ENCODE measurements around the gene KCTD17. TPM values are rescaled to one million over a fixed set of nuclear protein-coding genes. Genes with fewer than 3 reads are reported as not detected.
"Not testable (repeated sequence)": the region's sequence is repeated elsewhere in the genome, so short reads cannot be mapped to it uniquely, and the experiment has no call there.

The KCTD17 gene
- total RNA-seq, 1 donor from 2014 or later: 19.2 TPM

DNA sequence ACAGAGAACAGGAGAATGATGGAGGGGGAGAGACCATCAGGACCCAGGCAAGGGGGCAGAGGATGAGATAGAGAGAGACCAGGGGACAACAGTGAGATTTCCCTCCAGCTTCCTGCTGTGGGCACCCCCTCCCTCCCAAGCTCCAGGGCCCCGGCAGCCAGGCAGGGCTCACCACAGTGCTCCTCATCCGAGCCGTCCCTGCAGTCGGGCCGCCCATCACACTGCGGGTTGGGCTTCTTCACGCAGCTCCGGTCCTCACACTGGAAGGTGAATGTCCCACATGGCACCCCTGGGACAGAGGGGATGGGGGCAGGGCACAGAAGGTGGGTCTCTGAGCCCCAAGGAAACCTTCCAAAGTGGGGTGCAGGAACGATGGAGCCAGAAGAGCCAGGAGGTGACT is 19.2 kb downstream of the KCTD17 start:
- Histone ChIP-seq H3K4me1 (no peaks in the 10 kb centered on the region), H3K27ac (no peak overlapping the region), H3K9me3 (no peaks in the 10 kb centered on the region), H3K27me3 (peaks cover 38% of the 10 kb centered on the region), H3K4me3 (no peak overlapping the region), H3K36me3 (no peaks in the 10 kb centered on the region)
- TF ChIP-seq, protein P1, sequence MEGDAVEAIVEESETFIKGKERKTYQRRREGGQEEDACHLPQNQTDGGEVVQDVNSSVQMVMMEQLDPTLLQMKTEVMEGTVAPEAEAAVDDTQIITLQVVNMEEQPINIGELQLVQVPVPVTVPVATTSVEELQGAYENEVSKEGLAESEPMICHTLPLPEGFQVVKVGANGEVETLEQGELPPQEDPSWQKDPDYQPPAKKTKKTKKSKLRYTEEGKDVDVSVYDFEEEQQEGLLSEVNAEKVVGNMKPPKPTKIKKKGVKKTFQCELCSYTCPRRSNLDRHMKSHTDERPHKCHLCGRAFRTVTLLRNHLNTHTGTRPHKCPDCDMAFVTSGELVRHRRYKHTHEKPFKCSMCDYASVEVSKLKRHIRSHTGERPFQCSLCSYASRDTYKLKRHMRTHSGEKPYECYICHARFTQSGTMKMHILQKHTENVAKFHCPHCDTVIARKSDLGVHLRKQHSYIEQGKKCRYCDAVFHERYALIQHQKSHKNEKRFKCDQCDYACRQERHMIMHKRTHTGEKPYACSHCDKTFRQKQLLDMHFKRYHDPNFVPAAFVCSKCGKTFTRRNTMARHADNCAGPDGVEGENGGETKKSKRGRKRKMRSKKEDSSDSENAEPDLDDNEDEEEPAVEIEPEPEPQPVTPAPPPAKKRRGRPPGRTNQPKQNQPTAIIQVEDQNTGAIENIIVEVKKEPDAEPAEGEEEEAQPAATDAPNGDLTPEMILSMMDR (IDR thresholded peaks at IDR 0.05): no peak
- ATAC-seq: no peak
- intact Hi-C loops (cut with DNase I): no loop called here
- DNase-seq: no peak

- H3K4me1 ChIP-seq; H3K4me3 ChIP-seq; H3K9me3 ChIP-seq; H3K36me3 ChIP-seq; intact Hi-C loops (cut with DNase I); H3K27ac ChIP-seq; ATAC-seq; DNase-seq: not testable (repeated sequence)
- H3K27me3 ChIP-seq: peaks cover 45% of the 10 kb centered on the region
Measured at GRCh38 chr22:37071850-37072592, 20.5 kb downstream of the KCTD17 start.

DNA sequence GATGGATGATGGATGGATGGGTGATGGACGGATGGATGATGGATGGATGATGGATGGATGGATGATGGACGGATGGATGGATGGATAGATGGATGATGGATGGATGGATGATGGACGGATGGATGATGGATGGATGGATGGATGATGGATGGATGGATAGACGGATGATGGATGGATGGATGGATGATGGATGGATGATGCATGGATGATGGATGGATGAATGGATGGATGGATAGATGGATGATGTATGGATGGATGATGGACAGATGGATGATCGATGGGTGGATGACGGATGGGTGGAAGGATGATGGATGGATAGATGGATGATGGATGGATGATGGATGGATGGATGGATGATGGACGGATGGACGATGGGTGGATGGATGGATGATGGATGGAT is 21.1 kb downstream of the KCTD17 start:
- Histone ChIP-seq H3K27me3 (peaks cover 45% of the 10 kb centered on the region), H3K36me3 (no peaks in the 10 kb centered on the region), H3K4me3 (no peak overlapping the region), H3K4me1 (no peaks in the 10 kb centered on the region), H3K9me3 (no peaks in the 10 kb centered on the region), H3K27ac (no peak overlapping the region)
- ATAC-seq (no peak), DNase-seq (no peak)
- TF ChIP-seq, protein P1 (IDR thresholded peaks at IDR 0.05): no peak
- intact Hi-C loops (cut with DNase I): no loop called here

DNA sequence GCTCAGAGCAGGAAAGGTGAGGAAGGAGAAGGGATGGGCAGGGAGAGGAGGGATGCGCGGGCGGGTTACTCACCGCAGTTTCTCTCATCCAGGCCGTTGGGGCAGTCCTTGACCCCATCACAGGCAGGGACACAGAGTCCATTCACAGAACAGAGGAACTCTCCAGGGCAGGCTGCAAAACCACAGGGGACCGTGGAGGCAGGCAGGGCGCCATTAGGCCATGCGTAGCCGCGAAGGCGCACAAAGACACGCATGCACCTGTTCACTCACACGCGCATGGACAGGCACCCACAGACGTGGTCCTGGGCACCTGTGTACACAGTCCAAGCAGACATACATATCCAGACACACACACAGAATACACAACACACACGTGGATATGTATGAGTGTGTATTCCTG is 23.0 kb downstream of the KCTD17 start:
- no peaks in the 10 kb centered on the region for H3K36me3 ChIP-seq
- H3K9me3 ChIP-seq: no peaks in the 10 kb centered on the region
- intact Hi-C loops (cut with DNase I): no loop called here
- no peak overlapping the region for H3K4me3 ChIP-seq
- no peak for ATAC-seq
- no peak overlapping the region for H3K27ac ChIP-seq
- H3K4me1 ChIP-seq: peaks cover 6% of the 10 kb centered on the region
- no peak for DNase-seq
- TF ChIP-seq, protein P1 (IDR thresholded peaks at IDR 0.05): no peak
- H3K27me3 ChIP-seq: peaks cover 33% of the 10 kb centered on the region

DNA sequence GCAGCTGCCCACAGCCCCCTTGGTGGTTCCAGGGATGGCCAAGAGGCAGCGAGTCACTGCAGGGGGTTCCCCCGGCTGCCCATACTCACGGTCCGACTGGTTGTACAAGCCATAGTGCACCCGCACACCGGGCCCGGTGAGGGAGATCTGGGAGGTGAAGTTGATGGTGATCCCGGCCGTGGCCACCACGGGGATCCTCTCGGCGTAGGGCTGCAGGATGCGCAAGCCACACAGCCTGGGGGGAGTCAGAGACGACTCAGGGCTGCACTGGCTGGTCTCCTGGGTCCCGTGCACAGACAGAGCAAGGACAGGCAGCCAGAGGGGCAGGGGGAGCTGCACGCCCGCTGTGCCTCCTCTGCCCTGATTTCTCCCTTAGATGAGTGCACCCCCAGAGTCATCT is 23.5 kb downstream of the KCTD17 start:
- H3K9me3 ChIP-seq: no peaks in the 10 kb centered on the region
- H3K36me3 ChIP-seq: no peaks in the 10 kb centered on the region
- no peak overlapping the region for H3K4me3 ChIP-seq
- TF ChIP-seq, protein P1 (IDR thresholded peaks at IDR 0.05): no peak
- peaks cover 28% of the 10 kb centered on the region for H3K27me3 ChIP-seq
- DNase-seq (no peak), ATAC-seq (no peak)
- peaks cover 11% of the 10 kb centered on the region for H3K4me1 ChIP-seq
- intact Hi-C loops (cut with DNase I): loop anchor here (5.0 kb wide), 1 partner anchor 122 kb away; no protein-coding TSS in a partner anchor
- H3K27ac ChIP-seq: no peak overlapping the region

- TF ChIP-seq, protein P1 (IDR thresholded peaks at IDR 0.05): no peak
- intact Hi-C loops (cut with DNase I): loop anchor here (5.0 kb wide), 1 partner anchor 121 kb away; no protein-coding TSS in a partner anchor
- Histone ChIP-seq H3K4me1 (peaks cover 11% of the 10 kb centered on the region), H3K36me3 (no peaks in the 10 kb centered on the region), H3K4me3 (no peak overlapping the region), H3K27ac (no peak overlapping the region), H3K9me3 (no peaks in the 10 kb centered on the region), H3K27me3 (peaks cover 22% of the 10 kb centered on the region)
- no peak for ATAC-seq
- DNase-seq: no peak
Measured at GRCh38 chr22:37075822-37076433, 24.4 kb downstream of the KCTD17 start.
